H9 (cell line): ENCODE results near the gene SHB. TPM values are rescaled to one million over a fixed set of nuclear protein-coding genes. Genes with fewer than 3 reads are reported as not detected.

Experiments
- DNase-seq: peaks from one replicate; pipeline ENCODE4 v3.0.0-alpha.2; 2017
- H2AFZ ChIP-seq: one replicate; pipeline ENCODE4 v1.6.1; 2013; ENCODE audit warnings: mild to moderate bottlenecking, low read length, control low read depth, moderate library complexity
- H2AK5ac ChIP-seq: 2 replicates; pipeline ENCODE4 v1.6.1; 2013; ENCODE audit warnings: low read length, control low read depth, mixed read lengths; ENCODE audit not compliant: insufficient read length
- H2BK120ac ChIP-seq: one replicate; pipeline ENCODE4 v1.6.1; 2013; ENCODE audit warnings: low read depth, mild to moderate bottlenecking, low read length, control low read depth, inconsistent platforms; ENCODE audit not compliant: poor library complexity, severe bottlenecking
- H2BK12ac ChIP-seq: 2 replicates; pipeline ENCODE4 v1.6.1; 2013; ENCODE audit warnings: low read length, control low read depth, mixed read lengths, low read depth; ENCODE audit not compliant: insufficient read length
- H2BK15ac ChIP-seq: 2 replicates; pipeline ENCODE4 v1.6.1; 2013; ENCODE audit warnings: low read depth, low read length, control low read depth
- H2BK20ac ChIP-seq: one replicate; pipeline ENCODE4 v1.6.1; 2013; ENCODE audit warnings: low read depth, mild to moderate bottlenecking, low read length, control low read depth, inconsistent platforms; ENCODE audit not compliant: poor library complexity, severe bottlenecking
- H2BK5ac ChIP-seq: 2 replicates; pipeline ENCODE4 v1.6.1; 2013; ENCODE audit warnings: low read length, control low read depth, mixed read lengths; ENCODE audit not compliant: insufficient read length
- H3K14ac ChIP-seq: 2 replicates; pipeline ENCODE4 v1.6.1; 2013; ENCODE audit warnings: low read length, control low read depth; ENCODE audit not compliant: insufficient read depth
- H3K18ac ChIP-seq: 2 replicates; pipeline ENCODE4 v1.6.1; 2013; ENCODE audit warnings: low read depth, mild to moderate bottlenecking, mixed read lengths, low read length, control low read depth; ENCODE audit not compliant: insufficient read length
- H3K23ac ChIP-seq: 2 replicates; pipeline ENCODE4 v1.6.1; 2013; ENCODE audit warnings: low read length, control low read depth, mixed read lengths, low read depth; ENCODE audit not compliant: insufficient read length
- H3K23me2 ChIP-seq: 2 replicates; pipeline ENCODE4 v1.6.1; 2013; ENCODE audit warnings: low read depth, mild to moderate bottlenecking, mixed read lengths, low read length, control low read depth; ENCODE audit not compliant: insufficient read length, poor library complexity, severe bottlenecking
- H3K27ac ChIP-seq: 2 replicates; pipeline ENCODE4 v1.5.1; 2013; ENCODE audit warnings: low read length, control low read depth, mixed read lengths, low read depth; ENCODE audit not compliant: insufficient read length
- H3K27me3 ChIP-seq: 2 replicates; pipeline ENCODE4 v1.6.1; 2013; ENCODE audit warnings: low read length, control low read depth, inconsistent platforms; ENCODE audit not compliant: insufficient read depth
- H3K4ac ChIP-seq: 2 replicates; pipeline ENCODE4 v1.6.1; 2013; ENCODE audit warnings: low read depth, mild to moderate bottlenecking, control low read depth, inconsistent platforms, low read length, moderate library complexity
- H3K4me1 ChIP-seq: 2 replicates; pipeline ENCODE4 v1.6.1; 2013; ENCODE audit warnings: low read length, control low read depth, inconsistent platforms; ENCODE audit not compliant: insufficient read depth
- H3K4me2 ChIP-seq: 2 replicates; pipeline ENCODE4 v1.6.1; 2013; ENCODE audit warnings: low read length, control low read depth, mixed read lengths; ENCODE audit not compliant: insufficient read length, insufficient read depth
- H3K56ac ChIP-seq: 2 replicates; pipeline ENCODE4 v1.6.1; 2013; ENCODE audit warnings: low read depth, mild to moderate bottlenecking, mixed read lengths, low read length, control low read depth; ENCODE audit not compliant: insufficient read length
- H3K79me1 ChIP-seq: 2 replicates; pipeline ENCODE4 v1.6.1; 2013; ENCODE audit warnings: low read depth, mild to moderate bottlenecking, moderate library complexity, low read length, control low read depth, inconsistent platforms; ENCODE audit not compliant: insufficient read depth, poor library complexity, severe bottlenecking
- H3K79me2 ChIP-seq: 2 replicates; pipeline ENCODE4 v1.6.1; 2013; ENCODE audit warnings: low read length, control low read depth, inconsistent platforms; ENCODE audit not compliant: insufficient read depth
- H3K9ac ChIP-seq: 2 replicates; pipeline ENCODE4 v1.6.1; 2013; ENCODE audit warnings: low read length, control low read depth, mixed read lengths; ENCODE audit not compliant: insufficient read length; ENCODE audit errors: extremely low read depth
- H3K9me3 ChIP-seq: one replicate; pipeline ENCODE4 v1.6.1; 2013; ENCODE audit warnings: low read depth, low read length, inconsistent platforms; ENCODE audit not compliant: control insufficient read depth
- H3T11ph ChIP-seq: one replicate; pipeline ENCODE4 v1.6.1; 2013; ENCODE audit warnings: mild to moderate bottlenecking, low read length, control low read depth, inconsistent platforms
- H4K20me1 ChIP-seq: one replicate; pipeline ENCODE4 v1.6.1; 2013; ENCODE audit not compliant: control insufficient read depth, insufficient read length, insufficient read depth
- H4K5ac ChIP-seq: 2 replicates; pipeline ENCODE4 v1.6.1; 2013; ENCODE audit warnings: low read depth, mild to moderate bottlenecking, mixed read lengths, low read length, control low read depth; ENCODE audit not compliant: insufficient read length
- H4K8ac ChIP-seq: replicated peaks from 2 replicates; pipeline ENCODE4 v1.6.1; 2013; ENCODE audit warnings: low read length, control low read depth, mixed read lengths, low read depth; ENCODE audit not compliant: insufficient read length
- H4K91ac ChIP-seq: 2 replicates; pipeline ENCODE4 v1.6.1; 2013; ENCODE audit warnings: low read depth, mild to moderate bottlenecking, moderate library complexity, mixed read lengths, low read length, control low read depth; ENCODE audit not compliant: insufficient read length
- H3K27ac Mint-ChIP-seq, 3 experiments: 2 replicates in 2 of 3; 3 replicates in 1 of 3; pipeline ENCODE4 v1.8.0; 2020 to 2021; ENCODE audit warnings: mixed read lengths in 3 of 3, mild to moderate bottlenecking in 1 of 3, moderate library complexity in 1 of 3
- H3K27me3 Mint-ChIP-seq: 2 replicates; pipeline ENCODE4 v1.8.0; 2021; ENCODE audit warnings: low read depth, mild to moderate bottlenecking, moderate library complexity, mixed read lengths
- H3K36me3 Mint-ChIP-seq, 3 experiments: 2 replicates in 2 of 3; 3 replicates in 1 of 3; pipeline ENCODE4 v1.8.0; 2020 to 2021; ENCODE audit warnings: low read depth in 3 of 3, mixed read lengths in 3 of 3; ENCODE audit not compliant: insufficient read depth in 1 of 3
- H3K4me1 Mint-ChIP-seq, 2 experiments: 2 replicates each; pipeline ENCODE4 v1.8.0; 2020; ENCODE audit warnings: mixed read lengths in 2 of 2
- H3K4me3 Mint-ChIP-seq, 2 experiments: 2 replicates in 1 of 2; 3 replicates in 1 of 2; pipeline ENCODE4 v1.8.0; 2020 to 2021; ENCODE audit warnings: mild to moderate bottlenecking in 2 of 2, mixed read lengths in 2 of 2, moderate library complexity in 1 of 2
- H3K9me3 Mint-ChIP-seq, 2 experiments: 2 replicates in 1 of 2; 3 replicates in 1 of 2; pipeline ENCODE4 v1.8.0; 2020; ENCODE audit warnings: mild to moderate bottlenecking in 2 of 2, mixed read lengths in 2 of 2, moderate library complexity in 1 of 2
- WGBS: extraction: QIAGEN DNeasy Blood & Tissue Kit; methylation state at CpG from one replicate; pipeline ENCODE4 v1.1.7; 2013; ENCODE audit warnings: missing lambda C conversion rate, low lambda C conversion rate, mixed read lengths; ENCODE audit not compliant: insufficient read length; ENCODE audit errors: extremely low coverage; 5-methylcytosine and 5-hydroxymethylcytosine counted together
- total RNA-seq: library from RNA; stranded (reverse); gene quantifications from 2 replicates; pipeline ENCODE4 v1.2.1, GENCODE V29; 2021
- TF ChIP-seq, protein P1 (sequence below): fragments of 200-600 bp; sonication (generic); conservative IDR thresholded peaks from 3 replicates; pipeline ENCODE4 v1.8.0; 2021; ENCODE audit warnings: antibody characterized with exemption, mild to moderate bottlenecking

Gene SHB
- total RNA-seq, 1 experiment from 2014 or later, result 14.6 TPM

DNA sequence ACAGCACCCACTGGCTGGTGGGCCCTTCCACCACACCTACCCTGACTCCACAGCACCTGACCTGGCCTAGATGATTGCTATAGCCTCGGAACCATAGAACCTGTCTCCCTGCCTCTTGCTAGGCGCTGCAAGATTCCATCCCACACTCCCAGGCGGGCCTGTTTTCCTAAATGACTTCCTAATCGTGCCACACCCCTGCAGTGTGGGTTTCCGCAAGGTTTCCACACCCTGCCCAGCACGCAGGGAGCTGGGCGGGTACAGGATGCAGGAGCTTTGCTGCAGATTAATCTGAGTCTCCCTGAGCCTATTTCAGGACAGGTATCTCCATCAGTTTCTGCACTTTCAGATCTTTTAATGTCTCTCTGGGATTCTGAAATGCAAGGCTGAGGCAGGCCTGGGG, 62.9 kb downstream of the SHB start:
- Mint-ChIP-seq H3K9me3 (no peaks in the 10 kb centered on the region), H3K4me3 (no peak overlapping the region), H3K4me1 (peaks cover 37 to 51% of the 10 kb centered on the region in 2 experiments), H3K27ac (peak overlapping the region in 2 of 3 experiments; percentile 20 to 57; a peak in 2 of 7 replicates), H3K36me3 (no peaks in the 10 kb centered on the region), H3K27me3 (no peaks in the 10 kb centered on the region)
- Histone ChIP-seq H2BK5ac (no peak overlapping the region), H3K4me2 (no peak overlapping the region), H3K4me1 (peaks cover 12% of the 10 kb centered on the region; the same call in 1 of the 2 replicates), H4K20me1 (peaks cover 3% of the 10 kb centered on the region), H3K79me2 (no peaks in the 10 kb centered on the region), H3K9me3 (no peaks in the 10 kb centered on the region), H3K23ac (no peak overlapping the region), H3T11ph (no peak overlapping the region), H3K4ac (no peak overlapping the region), H2AFZ (no peak overlapping the region), H3K23me2 (no peaks in the 10 kb centered on the region), H3K14ac (no peak overlapping the region; the same call in 1 of the 2 replicates), H3K79me1 (no peaks in the 10 kb centered on the region), H2BK120ac (no peak overlapping the region), H3K27me3 (no peaks in the 10 kb centered on the region), H2BK15ac (no peak overlapping the region), H4K5ac (no peak overlapping the region), H4K8ac (no peak overlapping the region), H3K56ac (no peak overlapping the region), H4K91ac (no peak overlapping the region), H3K27ac (no peak overlapping the region), H3K18ac (no peak overlapping the region), H2BK12ac (no peak overlapping the region), H3K9ac (no peak overlapping the region), H2AK5ac (no peak overlapping the region), H2BK20ac (no peak overlapping the region)
- no peak for DNase-seq
- WGBS, result no CpG with 5 or more reads among the region's 7 CpGs
- TF ChIP-seq, protein P1, sequence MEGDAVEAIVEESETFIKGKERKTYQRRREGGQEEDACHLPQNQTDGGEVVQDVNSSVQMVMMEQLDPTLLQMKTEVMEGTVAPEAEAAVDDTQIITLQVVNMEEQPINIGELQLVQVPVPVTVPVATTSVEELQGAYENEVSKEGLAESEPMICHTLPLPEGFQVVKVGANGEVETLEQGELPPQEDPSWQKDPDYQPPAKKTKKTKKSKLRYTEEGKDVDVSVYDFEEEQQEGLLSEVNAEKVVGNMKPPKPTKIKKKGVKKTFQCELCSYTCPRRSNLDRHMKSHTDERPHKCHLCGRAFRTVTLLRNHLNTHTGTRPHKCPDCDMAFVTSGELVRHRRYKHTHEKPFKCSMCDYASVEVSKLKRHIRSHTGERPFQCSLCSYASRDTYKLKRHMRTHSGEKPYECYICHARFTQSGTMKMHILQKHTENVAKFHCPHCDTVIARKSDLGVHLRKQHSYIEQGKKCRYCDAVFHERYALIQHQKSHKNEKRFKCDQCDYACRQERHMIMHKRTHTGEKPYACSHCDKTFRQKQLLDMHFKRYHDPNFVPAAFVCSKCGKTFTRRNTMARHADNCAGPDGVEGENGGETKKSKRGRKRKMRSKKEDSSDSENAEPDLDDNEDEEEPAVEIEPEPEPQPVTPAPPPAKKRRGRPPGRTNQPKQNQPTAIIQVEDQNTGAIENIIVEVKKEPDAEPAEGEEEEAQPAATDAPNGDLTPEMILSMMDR, result no peak
